MV-4-11 (cell line): ENCODE results near the gene MBD6.
"Not testable (repeated sequence)": the region's sequence is repeated elsewhere in the genome, so short reads cannot be mapped to it uniquely, and the experiment has no call there.

ENCODE experiments used
- DNase-seq: peaks from one replicate; lab custom pipeline; 2025; lab: John Stamatoyannopoulos, UW

The MBD6 gene

GRCh38 chr12:57549909-57550640 lies 27.5 kb downstream of the MBD6 start, which contains the start of gene KIF5A:
Gene KIF5A, plus strand, starts transcription at chr12:57550044. Its CDS starts 228 bp downstream, at chr12:57550272.
- DNase-seq = no peak

- no peak for DNase-seq
These were observed 28.3 kb downstream of the MBD6 start for GRCh38 chr12:57550641-57551549.

GRCh38 chr12:57551637-57552305 lies 29.1 kb downstream of the MBD6 start:
- no peak for DNase-seq

GRCh38 chr12:57552306-57552651 lies 29.7 kb downstream of the MBD6 start:
- DNase-seq = no peak

- DNase-seq = no peak
These were observed 30.2 kb downstream of the MBD6 start for GRCh38 chr12:57552835-57553313.

- no peak for DNase-seq
These were observed 30.9 kb downstream of the MBD6 start for GRCh38 chr12:57553343-57554202.

GRCh38 chr12:57554453-57554852 lies 31.8 kb downstream of the MBD6 start:
- DNase-seq = no peak

GRCh38 chr12:57554897-57555296 lies 32.3 kb downstream of the MBD6 start:
- DNase-seq = no peak

GRCh38 chr12:57558864-57559263 lies 36.2 kb downstream of the MBD6 start:
- no peak for DNase-seq

GRCh38 chr12:57560516-57560915 lies 37.9 kb downstream of the MBD6 start:
- DNase-seq = no peak

- DNase-seq = not testable (repeated sequence)
These were observed 38.5 kb downstream of the MBD6 start for GRCh38 chr12:57561117-57561516.

GRCh38 chr12:57563358-57563757 lies 40.7 kb downstream of the MBD6 start:
- DNase-seq = no peak

- no peak for DNase-seq
These were observed 41.6 kb downstream of the MBD6 start for GRCh38 chr12:57564178-57564740.

GRCh38 chr12:57568838-57569237 lies 46.2 kb downstream of the MBD6 start:
- no peak for DNase-seq

- no peak for DNase-seq
These were observed 47.2 kb downstream of the MBD6 start for GRCh38 chr12:57569858-57570257.

GRCh38 chr12:57570438-57570837 lies 47.8 kb downstream of the MBD6 start:
- DNase-seq = not testable (repeated sequence)

- DNase-seq = no peak
These were observed 49.5 kb downstream of the MBD6 start for GRCh38 chr12:57571926-57572762.

- no peak for DNase-seq
These were observed 52.2 kb downstream of the MBD6 start for GRCh38 chr12:57574795-57575194.

- DNase-seq = no peak
These were observed 53.4 kb downstream of the MBD6 start for GRCh38 chr12:57575771-57576612.
